Mucosa of stomach (tissue), 1 donor: ENCODE measurements around the gene MIOX.
A peak's percentile ranks its signal among the peaks of the same experiment; 100 is the strongest.

Source experiments
- H3K27me3 ChIP-seq: one replicate; pipeline ENCODE4 v1.7.0; 2013; ENCODE audit warnings: mild to moderate bottlenecking, low read length; ENCODE audit not compliant: control insufficient read depth, insufficient read depth
- H3K36me3 ChIP-seq: one replicate; pipeline ENCODE4 v1.7.0; 2013; ENCODE audit warnings: low read length; ENCODE audit not compliant: control insufficient read depth, insufficient read depth
- H3K4me1 ChIP-seq: one replicate; pipeline ENCODE4 v1.7.0; 2013; ENCODE audit warnings: mild to moderate bottlenecking, low read length; ENCODE audit not compliant: control insufficient read depth, insufficient read depth
- H3K4me3 ChIP-seq: one replicate; pipeline ENCODE4 v1.7.0; 2013; ENCODE audit warnings: low read length
- H3K9ac ChIP-seq: one replicate; pipeline ENCODE4 v1.7.0; 2013; ENCODE audit warnings: mild to moderate bottlenecking, low read length, moderate library complexity
- H3K9me3 ChIP-seq: one replicate; pipeline ENCODE4 v1.7.0; 2013; ENCODE audit warnings: mild to moderate bottlenecking, low read length, moderate library complexity; ENCODE audit not compliant: control insufficient read depth
- donor health status: Pancreatic carcinoma.

Gene MIOX

GRCh38 chr22:50445071-50445879 lies 41.4 kb upstream of the MIOX start:
- Histone ChIP-seq H3K4me3 (no peak overlapping the region), H3K4me1 (peaks cover 36% of the 10 kb centered on the region), H3K36me3 (peaks cover 6% of the 10 kb centered on the region), H3K27me3 (no peaks in the 10 kb centered on the region), H3K9ac (peak overlapping the region; percentile 10), H3K9me3 (no peaks in the 10 kb centered on the region)

DNA sequence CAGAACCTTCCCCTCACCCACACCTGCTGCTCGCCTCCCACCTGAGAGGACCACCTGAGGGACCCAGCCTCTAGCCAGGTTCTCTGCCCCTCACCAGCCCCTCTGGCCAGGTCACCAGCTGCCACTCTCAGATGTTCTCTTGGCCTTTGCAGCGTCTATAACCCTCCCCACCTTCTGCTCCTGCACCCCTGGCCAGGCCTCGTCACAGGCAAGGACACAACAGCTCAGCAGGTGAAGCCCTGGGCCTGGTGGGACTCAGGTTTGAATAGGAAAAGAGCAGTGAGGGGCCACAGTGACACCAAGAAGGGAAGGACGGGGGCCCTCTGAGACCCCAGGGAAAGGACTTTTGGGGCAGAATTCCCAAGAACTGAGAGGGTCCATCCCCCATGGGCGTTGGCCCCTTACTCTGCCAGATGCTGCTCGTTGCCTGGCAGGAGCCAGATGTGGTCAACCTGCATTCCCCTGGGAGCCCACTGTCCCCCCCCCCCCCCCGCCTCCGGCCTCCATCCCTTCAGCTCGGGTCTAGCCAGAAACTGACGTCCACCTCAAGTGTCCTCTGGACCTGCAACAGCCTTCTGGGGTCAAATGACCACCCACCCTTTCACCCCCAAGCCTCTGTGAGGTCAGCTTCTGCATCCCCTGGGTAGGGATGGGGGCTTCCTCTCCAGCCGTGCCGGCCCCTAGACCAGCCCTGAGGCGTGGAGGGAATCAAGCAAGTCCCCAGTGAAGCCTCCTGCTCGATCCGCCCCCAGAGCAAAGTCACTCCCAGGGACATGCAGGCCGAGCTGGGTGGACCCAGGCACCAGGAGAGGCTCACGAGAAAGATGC lies 40.6 kb upstream of the MIOX start:
- Histone ChIP-seq H3K27me3 (no peaks in the 10 kb centered on the region), H3K9ac (peak overlapping the region; percentile 10), H3K4me1 (peaks cover 36% of the 10 kb centered on the region), H3K4me3 (no peak overlapping the region), H3K9me3 (no peaks in the 10 kb centered on the region), H3K36me3 (peaks cover 6% of the 10 kb centered on the region)

DNA sequence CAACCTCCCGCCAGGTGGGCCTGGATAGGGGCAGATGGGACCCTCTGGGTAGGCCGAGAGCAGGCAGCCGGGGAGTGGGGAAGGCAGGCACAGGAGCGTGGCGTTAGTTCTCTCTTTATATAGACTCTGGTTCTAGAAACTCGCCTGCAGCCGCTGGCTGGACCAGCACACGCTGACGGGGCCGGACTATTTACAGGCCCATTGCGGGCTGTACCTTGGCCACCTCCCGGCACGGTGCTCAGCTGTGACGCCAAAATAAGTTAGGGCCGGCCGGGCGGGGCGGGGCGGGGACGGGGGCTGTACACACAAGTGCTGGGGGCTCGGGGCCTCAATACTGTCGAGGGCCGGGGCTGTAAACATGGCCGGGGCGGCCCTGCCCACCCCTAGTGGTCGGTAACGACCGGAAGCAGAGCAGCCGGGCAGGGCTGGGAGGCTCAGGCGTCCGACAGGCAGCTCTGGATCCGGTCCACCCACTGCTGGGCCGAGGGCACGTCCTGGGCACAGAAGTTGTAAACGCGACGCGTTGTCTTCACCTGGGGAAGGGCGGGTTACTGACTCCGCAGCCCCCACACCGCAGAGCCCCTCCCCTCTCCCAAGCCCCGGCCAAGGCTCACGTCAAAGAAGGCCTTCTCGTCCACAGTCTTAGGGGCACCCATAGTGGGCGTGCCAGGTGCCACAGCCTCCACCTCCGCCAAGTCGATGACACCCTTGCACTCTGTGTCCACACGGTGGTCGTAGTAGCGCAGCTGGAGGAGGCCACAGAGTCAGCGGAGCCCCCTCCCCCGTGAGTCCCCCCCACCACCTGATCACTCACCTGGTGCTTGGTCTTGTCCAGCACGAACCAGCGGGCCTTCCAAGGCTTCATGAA lies 39.7 kb upstream of the MIOX start:
- H3K4me1 ChIP-seq: peaks cover 36% of the 10 kb centered on the region
- no peak overlapping the region for H3K4me3 ChIP-seq
- H3K9me3 ChIP-seq: no peaks in the 10 kb centered on the region
- no peaks in the 10 kb centered on the region for H3K27me3 ChIP-seq
- peaks cover 6% of the 10 kb centered on the region for H3K36me3 ChIP-seq
- peak overlapping the region; percentile 10 for H3K9ac ChIP-seq

- Histone ChIP-seq H3K4me1 (peaks cover 36% of the 10 kb centered on the region), H3K36me3 (peaks cover 6% of the 10 kb centered on the region), H3K4me3 (no peak overlapping the region), H3K9ac (peak overlapping the region; percentile 3), H3K9me3 (no peaks in the 10 kb centered on the region), H3K27me3 (no peaks in the 10 kb centered on the region)
Measured at GRCh38 chr22:50447576-50448551, 38.8 kb upstream of the MIOX start.

DNA sequence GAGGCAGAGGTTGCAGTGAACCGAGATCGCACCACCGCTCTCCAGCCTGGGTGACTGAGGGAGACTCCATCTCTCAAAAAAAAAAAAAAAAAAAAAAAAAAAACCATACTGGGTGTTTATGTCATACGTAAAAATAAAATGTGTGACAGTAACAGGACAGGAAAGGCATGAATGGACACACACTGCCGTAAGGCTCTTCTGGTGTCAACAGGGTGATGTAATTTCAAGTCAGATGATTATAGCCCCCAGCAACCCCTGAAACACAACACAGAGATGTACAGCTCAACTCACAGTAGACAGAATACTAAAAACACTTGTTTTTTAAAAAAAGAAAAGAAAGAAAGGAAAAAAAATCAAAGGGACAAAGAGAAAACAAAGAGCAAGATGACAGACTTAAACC lies 34.0 kb upstream of the MIOX start:
- H3K4me1 ChIP-seq: peaks cover 10% of the 10 kb centered on the region
- peaks cover 18% of the 10 kb centered on the region for H3K36me3 ChIP-seq
- no peak overlapping the region for H3K9ac ChIP-seq
- no peaks in the 10 kb centered on the region for H3K27me3 ChIP-seq
- no peak overlapping the region for H3K4me3 ChIP-seq
- H3K9me3 ChIP-seq: no peaks in the 10 kb centered on the region

- Histone ChIP-seq H3K9me3 (no peaks in the 10 kb centered on the region), H3K36me3 (peaks cover 18% of the 10 kb centered on the region), H3K27me3 (no peaks in the 10 kb centered on the region), H3K4me3 (no peak overlapping the region), H3K9ac (no peak overlapping the region), H3K4me1 (no peaks in the 10 kb centered on the region)
Measured at GRCh38 chr22:50454556-50455075, 32.0 kb upstream of the MIOX start.

DNA sequence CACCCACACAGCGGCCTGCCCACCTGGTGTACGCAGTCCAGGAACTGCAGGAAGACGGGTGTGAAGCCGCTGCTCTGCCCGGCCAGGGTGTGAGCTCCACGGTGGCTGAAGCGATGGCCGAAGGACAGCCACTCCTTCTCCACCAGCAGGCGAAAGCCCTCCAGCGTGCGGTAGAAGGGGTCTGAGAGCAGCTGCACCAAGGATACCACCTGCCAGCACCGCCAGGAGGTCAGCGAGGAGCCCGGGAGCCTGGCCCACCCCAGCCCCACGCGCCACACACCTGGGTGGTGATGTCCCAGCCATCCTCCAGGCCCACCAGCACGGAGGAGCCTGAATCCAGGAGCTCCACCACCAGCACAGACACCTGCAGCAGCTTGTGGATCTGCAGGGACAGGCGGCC lies 31.5 kb upstream of the MIOX start:
- Histone ChIP-seq H3K9me3 (no peaks in the 10 kb centered on the region), H3K9ac (no peak overlapping the region), H3K4me1 (no peaks in the 10 kb centered on the region), H3K27me3 (no peaks in the 10 kb centered on the region), H3K36me3 (peaks cover 17% of the 10 kb centered on the region), H3K4me3 (no peak overlapping the region)

DNA sequence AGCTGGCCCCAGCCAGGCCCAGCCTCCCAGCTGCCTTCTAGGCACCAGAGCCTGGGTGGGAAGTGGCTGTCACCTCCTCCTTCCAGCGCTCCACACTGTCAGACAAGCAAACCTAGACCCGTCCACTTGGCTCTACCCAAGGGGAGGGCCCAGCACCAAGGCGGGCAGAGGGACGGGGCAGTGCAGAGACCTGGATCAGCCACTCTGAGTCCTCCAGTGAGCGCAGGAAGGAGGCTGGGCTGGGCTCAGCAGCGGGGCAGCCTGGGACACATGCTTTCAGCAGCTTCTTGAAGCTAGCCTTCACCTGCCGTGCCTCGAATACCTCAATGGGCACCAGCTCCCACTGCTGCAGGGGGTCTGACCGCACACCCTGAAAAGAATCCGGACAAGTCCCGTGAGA lies 30.6 kb upstream of the MIOX start:
- H3K4me1 ChIP-seq: peaks cover 7% of the 10 kb centered on the region
- H3K9ac ChIP-seq: no peak overlapping the region
- peaks cover 25% of the 10 kb centered on the region for H3K36me3 ChIP-seq
- H3K4me3 ChIP-seq: no peak overlapping the region
- H3K9me3 ChIP-seq: no peaks in the 10 kb centered on the region
- no peaks in the 10 kb centered on the region for H3K27me3 ChIP-seq

DNA sequence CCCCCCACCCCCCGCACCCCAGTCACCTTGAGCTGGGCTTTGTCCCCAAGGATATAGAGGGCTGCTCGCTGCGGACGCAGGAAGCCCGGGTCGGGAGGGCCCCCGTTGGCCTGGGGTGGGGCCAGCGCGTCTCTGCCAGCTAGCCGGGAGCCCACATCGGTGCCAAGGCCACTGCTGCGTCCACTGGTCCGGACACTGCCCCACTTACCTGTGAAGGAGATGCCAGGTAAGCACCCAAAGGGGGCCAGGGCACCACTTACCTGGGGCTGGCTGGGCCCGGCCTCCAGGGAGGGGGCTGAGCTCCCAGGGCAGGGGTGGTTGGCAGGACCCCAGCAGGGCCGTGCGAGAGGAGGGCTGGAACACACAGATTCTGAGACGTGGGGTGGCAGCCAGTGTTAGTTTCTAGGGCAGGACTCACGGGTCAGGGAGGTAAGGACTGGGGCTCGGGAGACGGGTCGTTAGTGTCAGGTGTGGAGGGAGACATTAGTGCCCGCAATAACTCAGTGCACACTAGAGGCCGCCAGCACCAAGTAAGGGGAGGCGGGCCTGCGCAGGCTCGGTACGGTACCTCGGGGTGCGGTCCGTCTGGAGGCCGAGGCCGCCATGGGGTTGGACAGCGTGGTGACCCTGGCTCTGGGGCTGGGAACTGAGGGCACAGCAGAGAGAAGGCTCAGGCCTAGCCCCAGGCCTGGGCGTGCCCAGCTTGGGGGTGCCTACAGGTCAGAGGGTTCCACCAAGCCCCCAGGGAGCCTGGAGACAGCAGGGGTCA lies 30.0 kb upstream of the MIOX start:
- Histone ChIP-seq H3K9me3 (no peaks in the 10 kb centered on the region), H3K4me1 (peaks cover 9% of the 10 kb centered on the region), H3K27me3 (no peaks in the 10 kb centered on the region), H3K9ac (no peak overlapping the region), H3K36me3 (peaks cover 27% of the 10 kb centered on the region), H3K4me3 (no peak overlapping the region)

DNA sequence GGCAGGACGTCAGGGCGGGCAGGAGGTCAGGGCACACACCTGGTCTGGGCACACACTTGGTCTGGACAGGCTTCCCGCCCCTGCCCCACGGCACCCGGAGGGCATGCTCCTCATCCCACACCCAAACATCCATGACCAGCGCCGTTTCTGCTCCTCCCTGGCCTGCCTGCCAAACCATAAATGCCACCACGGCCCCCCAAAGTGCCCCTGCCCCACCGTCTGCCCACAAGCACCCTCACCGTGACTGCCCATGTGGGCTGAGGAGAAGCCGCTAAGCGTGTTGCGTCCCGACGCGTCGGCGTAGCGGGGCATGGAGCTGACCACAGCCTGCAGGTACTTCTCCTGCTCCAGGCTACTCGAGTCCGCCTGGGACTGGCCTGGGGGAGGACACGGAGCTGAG lies 27.6 kb upstream of the MIOX start:
- Histone ChIP-seq H3K4me1 (peaks cover 9% of the 10 kb centered on the region), H3K36me3 (peaks cover 40% of the 10 kb centered on the region), H3K9ac (no peak overlapping the region), H3K4me3 (no peak overlapping the region), H3K9me3 (no peaks in the 10 kb centered on the region), H3K27me3 (no peaks in the 10 kb centered on the region)
